GM12873 (cell line): ENCODE measurements around the gene CR1.
A peak's percentile ranks its signal among the peaks of the same experiment; 100 is the strongest.

ENCODE experiments used
- TF ChIP-seq, protein P1 (sequence below): IDR thresholded peaks from 2 replicates; pipeline ENCODE4 v1.5.1; 2012; ENCODE audit warnings: low read depth, mild to moderate bottlenecking, moderate library complexity, low read length, control low read depth; ENCODE audit not compliant: insufficient read depth; ENCODE audit errors: missing control alignments

The CR1 gene

DNA sequence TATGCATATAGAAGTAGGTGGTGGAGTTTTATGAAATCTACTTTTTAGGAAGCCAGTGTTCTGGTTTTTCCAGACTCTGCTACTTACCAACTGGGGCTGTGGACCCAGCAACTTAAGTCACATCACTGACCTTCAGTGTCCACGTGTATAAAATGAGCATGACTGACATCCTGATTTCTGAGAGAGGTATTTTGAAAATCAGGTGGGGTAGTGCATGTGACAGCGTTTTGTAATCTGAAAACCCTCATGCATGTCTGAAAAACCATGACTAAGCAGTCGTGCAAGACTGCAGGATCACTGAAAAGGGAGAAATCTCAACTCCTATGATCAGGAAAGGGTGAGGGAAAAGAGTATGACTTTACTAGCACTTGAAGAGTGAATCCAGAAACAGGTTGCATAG is 175.0 kb downstream of the CR1 start:
- TF ChIP-seq, protein P1, sequence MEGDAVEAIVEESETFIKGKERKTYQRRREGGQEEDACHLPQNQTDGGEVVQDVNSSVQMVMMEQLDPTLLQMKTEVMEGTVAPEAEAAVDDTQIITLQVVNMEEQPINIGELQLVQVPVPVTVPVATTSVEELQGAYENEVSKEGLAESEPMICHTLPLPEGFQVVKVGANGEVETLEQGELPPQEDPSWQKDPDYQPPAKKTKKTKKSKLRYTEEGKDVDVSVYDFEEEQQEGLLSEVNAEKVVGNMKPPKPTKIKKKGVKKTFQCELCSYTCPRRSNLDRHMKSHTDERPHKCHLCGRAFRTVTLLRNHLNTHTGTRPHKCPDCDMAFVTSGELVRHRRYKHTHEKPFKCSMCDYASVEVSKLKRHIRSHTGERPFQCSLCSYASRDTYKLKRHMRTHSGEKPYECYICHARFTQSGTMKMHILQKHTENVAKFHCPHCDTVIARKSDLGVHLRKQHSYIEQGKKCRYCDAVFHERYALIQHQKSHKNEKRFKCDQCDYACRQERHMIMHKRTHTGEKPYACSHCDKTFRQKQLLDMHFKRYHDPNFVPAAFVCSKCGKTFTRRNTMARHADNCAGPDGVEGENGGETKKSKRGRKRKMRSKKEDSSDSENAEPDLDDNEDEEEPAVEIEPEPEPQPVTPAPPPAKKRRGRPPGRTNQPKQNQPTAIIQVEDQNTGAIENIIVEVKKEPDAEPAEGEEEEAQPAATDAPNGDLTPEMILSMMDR = no peak

DNA sequence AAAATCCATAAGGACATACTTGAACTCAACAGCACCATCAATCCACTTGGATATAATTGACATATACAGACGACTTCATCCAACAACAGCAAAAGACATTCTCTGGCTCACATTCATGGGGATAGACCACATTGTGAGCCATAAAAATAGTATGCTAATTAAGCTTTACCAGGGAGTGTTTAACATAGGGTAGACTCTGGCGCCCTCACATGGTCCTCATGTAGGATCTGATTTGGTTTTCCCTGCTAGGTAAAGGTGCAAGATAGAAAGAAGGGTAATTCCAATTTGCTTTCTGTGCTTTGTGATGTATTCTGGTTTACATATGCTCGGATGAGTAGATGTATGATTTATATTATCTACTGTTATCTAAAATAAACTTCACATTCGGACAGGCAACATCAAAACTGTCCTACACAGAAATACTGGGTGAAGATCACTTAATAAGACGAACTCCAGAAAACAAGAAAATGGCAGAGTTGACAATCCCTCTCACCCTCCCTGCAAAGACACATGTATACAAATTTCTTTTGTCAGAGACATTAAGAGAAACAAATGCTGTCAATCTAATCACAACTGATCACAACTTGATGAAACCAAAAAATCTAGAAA is 176.7 kb downstream of the CR1 start:
- TF ChIP-seq, protein P1 = peak; percentile 60

DNA sequence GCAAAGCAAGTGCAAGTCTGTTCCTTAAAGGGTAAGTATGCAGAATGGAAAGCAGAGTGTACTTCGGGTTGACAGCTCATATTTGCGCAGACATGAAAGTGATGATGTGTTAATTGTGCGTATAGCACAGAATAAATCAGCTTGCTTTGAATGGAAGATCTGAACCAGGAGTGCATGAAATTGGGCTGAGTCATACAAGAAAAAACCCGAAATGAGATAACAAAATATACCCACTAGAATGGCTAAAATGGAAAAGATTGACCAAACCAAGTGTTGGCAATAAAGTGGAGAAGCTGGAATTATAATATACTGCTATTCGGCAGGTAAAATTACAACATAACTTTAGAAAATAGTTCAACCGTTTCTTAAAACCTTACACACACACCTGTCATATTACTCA is 177.4 kb downstream of the CR1 start:
- TF ChIP-seq, protein P1 = no peak

DNA sequence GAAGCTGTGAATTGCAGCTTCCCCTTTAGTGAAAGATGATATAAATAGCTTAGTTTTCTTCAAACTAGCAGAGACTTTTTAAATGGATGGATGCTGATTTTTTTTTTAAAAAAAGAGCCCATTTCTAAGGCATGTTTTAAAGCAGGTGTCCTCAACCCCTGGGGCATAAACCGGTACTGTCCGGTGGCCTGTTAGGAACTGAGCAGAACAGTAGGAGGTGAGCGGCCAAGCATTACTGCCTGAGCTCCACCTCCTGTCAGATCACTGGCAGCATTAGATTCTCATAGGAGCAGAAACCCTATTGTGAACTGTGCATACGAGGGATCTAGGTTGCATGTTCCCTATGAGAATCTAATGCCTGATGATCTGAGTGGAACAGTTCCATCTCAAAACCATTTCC is 180.2 kb downstream of the CR1 start:
- TF ChIP-seq, protein P1 = no peak

DNA sequence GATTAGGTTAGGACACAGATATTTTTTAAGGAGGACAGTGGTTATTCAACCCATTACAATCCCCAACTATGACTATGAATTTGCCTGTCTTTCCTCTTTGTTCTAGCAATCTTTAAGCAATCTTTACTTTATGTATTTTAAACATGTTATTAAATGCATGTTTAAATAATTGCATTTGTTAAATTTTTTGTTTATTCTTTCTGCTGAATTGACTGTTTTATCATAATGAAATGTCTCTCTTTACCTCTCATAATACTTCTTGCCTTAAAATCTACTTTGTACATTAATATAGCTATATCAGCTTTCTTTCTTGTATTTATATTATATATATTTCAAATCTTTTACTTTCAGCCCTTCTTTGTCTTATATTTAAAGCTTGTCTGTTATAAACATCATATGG is 195.1 kb downstream of the CR1 start:
- TF ChIP-seq, protein P1 = no peak
